A673 (cell line): ENCODE results near the gene ATP2B3. TPM values are rescaled to one million over a fixed set of nuclear protein-coding genes. Genes with fewer than 3 reads are reported as not detected.

Experiments used
- BruUV-seq: library from RNA; stranded (reverse); fragments of 400-500 nt; replicated peaks from 2 replicates; lab custom pipeline; 2021; lab: Mats Ljungman, UMichigan
- CTCF ChIA-PET: fragments of 300-600 bp; sonication (Branson Sonifier 250); formaldehyde crosslinking; loops from one replicate; lab custom pipeline; 2022; ENCODE audit warnings: antibody characterized with exemption; lab: Charles Lee
- POLR2A ChIA-PET: fragments of 300-600 bp; sonication (Branson Sonifier 250); formaldehyde crosslinking; loops from one replicate; lab custom pipeline; 2022; ENCODE audit warnings: antibody characterized with exemption; ENCODE audit not compliant: low non-redundant PET; lab: Charles Lee
- DNase-seq: peaks from one replicate; pipeline ENCODE4 v3.0.0-alpha.2; 2015; ENCODE audit warnings: low spot score
- H3K27ac ChIP-seq: fragments of 200-600 bp; sonication (generic); 2 replicates; pipeline ENCODE4 v1.5.1; 2016; ENCODE audit warnings: mixed run types, low read depth, mild to moderate bottlenecking, mixed read lengths, antibody characterized with exemption, low read length; ENCODE audit not compliant: poor library complexity, severe bottlenecking
- H3K27me3 ChIP-seq: fragments of 200-600 bp; sonication (generic); replicated peaks from 2 replicates; pipeline ENCODE4 v1.6.1; 2017; ENCODE audit warnings: mixed run types, low read depth, mild to moderate bottlenecking, mixed read lengths, antibody characterized with exemption, low read length; ENCODE audit not compliant: insufficient read depth, poor library complexity
- H3K36me3 ChIP-seq: fragments of 200-600 bp; sonication (generic); 2 replicates; pipeline ENCODE4 v1.6.1; 2016; ENCODE audit warnings: mixed run types, mild to moderate bottlenecking, mixed read lengths, antibody characterized with exemption, low read length; ENCODE audit not compliant: insufficient read depth, poor library complexity, severe bottlenecking
- H3K4me1 ChIP-seq: fragments of 200-600 bp; sonication (generic); 2 replicates; pipeline ENCODE4 v1.6.1; 2017; ENCODE audit warnings: mixed run types, mild to moderate bottlenecking, mixed read lengths, antibody characterized with exemption, low read length; ENCODE audit not compliant: insufficient read depth, poor library complexity, severe bottlenecking
- H3K4me3 ChIP-seq: fragments of 200-600 bp; sonication (generic); 2 replicates; pipeline ENCODE4 v1.5.1; 2016; ENCODE audit warnings: low read depth, mixed run types, mild to moderate bottlenecking, mixed read lengths, low read length; ENCODE audit not compliant: poor library complexity, severe bottlenecking
- H3K9me3 ChIP-seq: fragments of 200-600 bp; sonication (generic); 2 replicates; pipeline ENCODE4 v1.6.1; 2016; ENCODE audit warnings: mixed run types, low read depth, mild to moderate bottlenecking, mixed read lengths, antibody characterized with exemption, low read length; ENCODE audit not compliant: poor library complexity, severe bottlenecking
- EZH2 ChIP-seq: fragments of 200-600 bp; sonication (generic); IDR thresholded peaks from 2 replicates; pipeline ENCODE4 v1.6.1; 2017; ENCODE audit warnings: borderline replicate concordance, low read depth, mild to moderate bottlenecking, mixed read lengths, antibody characterized with exemption, low read length; ENCODE audit not compliant: poor library complexity, severe bottlenecking
- intact Hi-C: fragments of 100-400 bp; cut with micrococcal nuclease; formaldehyde crosslinking; loops from one replicate; pipeline ENCODE4 v1.10.0; 2022; ENCODE audit not compliant: unreplicated experiment
- total RNA-seq: library from RNA; stranded (reverse); gene quantifications from 2 replicates; pipeline ENCODE4 v1.2.3, GENCODE V29; 2021
- TF ChIP-seq, protein P1 (sequence below): fragments of 300-800, 200-600 bp; sonication (generic); conservative IDR thresholded peaks from 2 replicates; pipeline ENCODE4 v1.5.1; 2017; ENCODE audit warnings: low read depth, mild to moderate bottlenecking, antibody characterized with exemption, low read length, moderate library complexity, mixed read lengths

ATP2B3 gene
- total RNA-seq, 1 experiment from 2014 or later = 0.11 TPM

DNA sequence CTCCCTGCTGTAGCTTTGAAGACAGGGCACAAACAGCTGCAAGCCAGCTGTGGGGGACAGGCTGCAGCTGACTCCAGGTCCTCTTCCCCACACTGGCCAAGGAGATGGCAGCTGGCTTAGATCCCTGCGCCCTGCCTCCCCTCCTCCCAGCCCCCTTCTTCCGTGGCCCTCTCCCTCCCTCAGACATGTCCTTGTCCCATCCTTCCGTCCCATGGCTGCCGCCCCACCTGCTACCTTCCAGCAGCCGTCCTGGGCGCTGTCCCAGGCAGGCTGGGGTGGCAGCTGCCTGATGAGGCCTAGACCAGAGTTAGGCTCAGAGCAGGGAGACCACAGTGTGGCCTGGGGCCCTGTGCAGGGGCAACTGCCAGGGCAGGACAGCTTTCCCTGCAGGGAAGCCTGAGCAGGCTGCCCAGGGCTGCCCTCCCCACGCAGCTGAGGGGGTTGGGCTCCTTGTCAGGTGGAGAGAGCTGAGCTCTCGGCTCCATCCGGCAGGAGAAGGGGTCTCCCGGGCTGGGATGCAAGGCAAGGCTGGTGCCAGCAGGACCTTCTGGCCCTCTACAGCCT lies 26.0 kb upstream of the ATP2B3 start:
- Histone ChIP-seq H3K36me3 (no peaks in the 10 kb centered on the region), H3K27me3 (no peaks in the 10 kb centered on the region), H3K4me1 (peaks cover 38% of the 10 kb centered on the region), H3K27ac (peak overlapping the region; percentile 76), H3K4me3 (no peak overlapping the region), H3K9me3 (no peaks in the 10 kb centered on the region)
- no TSS peak for BruUV-seq
- intact Hi-C loops = no loop called here
- no peak for DNase-seq
- POLR2A ChIA-PET = no interaction called here
- no peak for TF ChIP-seq EZH2
- TF ChIP-seq, protein P1, sequence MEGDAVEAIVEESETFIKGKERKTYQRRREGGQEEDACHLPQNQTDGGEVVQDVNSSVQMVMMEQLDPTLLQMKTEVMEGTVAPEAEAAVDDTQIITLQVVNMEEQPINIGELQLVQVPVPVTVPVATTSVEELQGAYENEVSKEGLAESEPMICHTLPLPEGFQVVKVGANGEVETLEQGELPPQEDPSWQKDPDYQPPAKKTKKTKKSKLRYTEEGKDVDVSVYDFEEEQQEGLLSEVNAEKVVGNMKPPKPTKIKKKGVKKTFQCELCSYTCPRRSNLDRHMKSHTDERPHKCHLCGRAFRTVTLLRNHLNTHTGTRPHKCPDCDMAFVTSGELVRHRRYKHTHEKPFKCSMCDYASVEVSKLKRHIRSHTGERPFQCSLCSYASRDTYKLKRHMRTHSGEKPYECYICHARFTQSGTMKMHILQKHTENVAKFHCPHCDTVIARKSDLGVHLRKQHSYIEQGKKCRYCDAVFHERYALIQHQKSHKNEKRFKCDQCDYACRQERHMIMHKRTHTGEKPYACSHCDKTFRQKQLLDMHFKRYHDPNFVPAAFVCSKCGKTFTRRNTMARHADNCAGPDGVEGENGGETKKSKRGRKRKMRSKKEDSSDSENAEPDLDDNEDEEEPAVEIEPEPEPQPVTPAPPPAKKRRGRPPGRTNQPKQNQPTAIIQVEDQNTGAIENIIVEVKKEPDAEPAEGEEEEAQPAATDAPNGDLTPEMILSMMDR = no peak
- CTCF ChIA-PET = interaction anchor here (0.7 to 1.8 kb wide), 3 partner anchors 11 to 30 kb away, joined by 3 to 6 read pairs (median 4); partner anchors contain the start of gene HAUS7

DNA sequence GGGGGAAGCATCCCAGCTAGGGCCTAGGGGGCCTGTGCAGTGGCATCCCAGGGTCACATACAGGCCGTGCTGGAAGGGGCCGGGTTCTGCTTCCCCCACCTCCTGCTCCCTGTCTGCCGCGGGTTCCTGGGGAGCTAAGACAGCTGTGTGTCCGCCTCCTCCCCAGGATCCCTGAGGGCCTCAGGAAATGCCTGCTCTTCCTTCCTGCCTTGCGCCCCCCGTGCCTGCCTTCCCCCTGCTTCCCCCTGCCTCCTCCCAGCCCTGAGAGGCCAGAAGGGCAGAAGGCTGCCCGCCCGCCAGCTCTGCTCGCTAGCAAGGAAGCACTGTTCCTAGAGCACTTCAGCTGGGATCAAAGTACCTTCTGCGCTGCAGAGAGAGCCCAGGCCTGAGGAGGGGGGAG lies 25.5 kb upstream of the ATP2B3 start:
- Histone ChIP-seq H3K4me1 (peaks cover 39% of the 10 kb centered on the region), H3K27me3 (no peaks in the 10 kb centered on the region), H3K9me3 (no peaks in the 10 kb centered on the region), H3K36me3 (no peaks in the 10 kb centered on the region), H3K4me3 (no peak overlapping the region), H3K27ac (peak overlapping the region; percentile 76)
- CTCF ChIA-PET = interaction anchor here (0.7 to 1.8 kb wide), 3 partner anchors 11 to 31 kb away, joined by 3 to 6 read pairs (median 4); partner anchors contain the start of gene HAUS7
- intact Hi-C loops = no loop called here
- POLR2A ChIA-PET = interaction anchor here (0.6 kb wide), 1 partner anchor 27 kb away, joined by 3 read pairs; no protein-coding TSS in a partner anchor
- no TSS peak for BruUV-seq
- DNase-seq = peak; percentile 44
- no peak for TF ChIP-seq EZH2
- TF ChIP-seq, protein P1 = no peak

DNA sequence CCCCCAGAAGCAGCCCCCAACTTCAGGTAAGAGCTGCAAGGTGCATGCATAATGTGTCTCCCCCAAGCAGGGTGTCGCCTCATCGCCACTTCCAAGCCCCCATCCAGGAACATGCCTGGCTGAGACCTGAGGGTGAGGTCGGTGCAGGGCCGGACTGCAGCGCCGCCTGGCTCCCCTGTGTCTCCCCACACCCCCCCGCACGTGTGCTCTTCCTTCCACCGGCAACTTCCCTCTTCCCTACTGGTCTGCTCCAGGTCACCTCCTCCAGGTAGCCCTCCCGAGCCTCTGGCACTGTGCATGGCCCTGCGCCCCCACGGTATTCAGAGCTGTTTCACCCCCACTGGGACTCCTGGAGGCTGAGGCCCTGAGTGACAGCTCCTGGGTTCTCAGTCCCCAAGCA lies 24.9 kb upstream of the ATP2B3 start:
- ChIA-PET POLR2A (interaction anchor here (0.6 kb wide), 1 partner anchor 27 kb away, joined by 3 read pairs; no protein-coding TSS in a partner anchor), CTCF (interaction anchor here (1.8 kb wide), 1 partner anchor 22 kb away, joined by 4 read pairs; the partner anchor contains the start of gene HAUS7)
- intact Hi-C loops = no loop called here
- no TSS peak for BruUV-seq
- H3K27me3 ChIP-seq = no peaks in the 10 kb centered on the region
- DNase-seq = no peak
- H3K4me1 ChIP-seq = peaks cover 39% of the 10 kb centered on the region
- peak overlapping the region; percentile 76 for H3K27ac ChIP-seq
- TF ChIP-seq, protein P1 = no peak
- no peak for TF ChIP-seq EZH2
- no peaks in the 10 kb centered on the region for H3K9me3 ChIP-seq
- H3K4me3 ChIP-seq = no peak overlapping the region
- H3K36me3 ChIP-seq = no peaks in the 10 kb centered on the region
